ENCODE measurements around the gene SALL1.

DNA sequence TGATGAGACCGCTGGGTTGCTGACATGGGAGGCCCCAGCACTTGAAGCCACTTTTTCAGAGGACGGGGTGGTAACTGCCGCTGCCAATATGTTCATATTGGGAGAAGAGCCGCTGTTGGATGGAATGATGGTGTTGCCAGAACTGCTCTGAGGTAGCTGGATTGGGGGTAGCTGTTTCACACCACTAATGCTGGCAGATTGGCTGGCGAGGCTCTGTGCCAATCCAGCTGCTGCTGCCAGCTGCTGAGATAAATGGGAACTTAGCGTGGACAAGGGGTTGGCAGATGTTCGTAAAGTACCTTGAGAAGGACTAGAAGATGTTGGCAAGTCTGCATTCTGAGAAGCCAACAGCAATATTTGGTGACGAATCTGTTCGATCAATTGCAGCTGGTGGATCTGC lies 10.0 kb downstream of the SALL1 start:
- TF ChIP-seq CTCF (conservative IDR thresholded peaks at IDR 0.05; ENCODE audit: low read depth in 2 of 2) (no peak), EZH2phosphoT487 (IDR thresholded peaks at IDR 0.05; ENCODE audit: unreplicated experiment) (no peak)
